Caco-2 (cell line): ENCODE results near the gene FBXL3. TPM values are rescaled to one million over a fixed set of nuclear protein-coding genes. Genes with fewer than 3 reads are reported as not detected.

Experiments
- BruUV-seq: library from RNA; stranded (reverse); fragments of 400-500 nt; replicated peaks from 2 replicates; lab custom pipeline; 2021; lab: Mats Ljungman, UMichigan
- CTCF ChIA-PET: fragments of 300-600 bp; sonication (Branson Sonifier 250); formaldehyde crosslinking; loops from one replicate; lab custom pipeline; 2022; ENCODE audit warnings: antibody characterized with exemption; lab: Charles Lee
- POLR2A ChIA-PET: fragments of 300-600 bp; sonication (Branson Sonifier 250); formaldehyde crosslinking; loops from one replicate; lab custom pipeline; 2022; ENCODE audit warnings: antibody characterized with exemption; lab: Charles Lee
- DNase-seq, 2 experiments: peaks; one replicate each; pipeline versions ENCODE4 v3.0.0 to v3.0.0-alpha.2; 2020 to 2022
- H3K27me3 ChIP-seq: replicated peaks from 2 replicates; pipeline ENCODE4 v1.6.0; 2011; ENCODE audit warnings: low read length; ENCODE audit not compliant: control insufficient read depth, insufficient read depth
- H3K36me3 ChIP-seq: 2 replicates; pipeline ENCODE4 v1.5.1; 2011; ENCODE audit warnings: low read length; ENCODE audit not compliant: control insufficient read depth, insufficient read depth
- H3K4me1 ChIP-seq: fragments of 250-450 bp; sonication (Bioruptor Pico); 2 replicates; pipeline ENCODE4 v1.5.1; 2020; ENCODE audit warnings: mild to moderate bottlenecking
- H3K4me3 ChIP-seq: 2 replicates; pipeline ENCODE4 v1.5.1; 2011; ENCODE audit warnings: low read depth, mild to moderate bottlenecking, control low read depth, low read length
- H3K9me3 ChIP-seq: fragments of 250-450 bp; sonication (Bioruptor Pico); 2 replicates; pipeline ENCODE4 v1.5.1; 2020; ENCODE audit warnings: mild to moderate bottlenecking, moderate library complexity
- H3K27ac Mint-ChIP-seq: one replicate; pipeline ENCODE4 v1.8.0; 2022; ENCODE audit warnings: mixed read lengths; ENCODE audit not compliant: unreplicated experiment
- H3K27me3 Mint-ChIP-seq: one replicate; pipeline ENCODE4 v1.8.0; 2022; ENCODE audit warnings: mixed read lengths; ENCODE audit not compliant: insufficient read depth, unreplicated experiment
- H3K36me3 Mint-ChIP-seq: one replicate; pipeline ENCODE4 v1.8.0; 2022; ENCODE audit warnings: mild to moderate bottlenecking, mixed read lengths; ENCODE audit not compliant: insufficient read depth, unreplicated experiment
- H3K4me1 Mint-ChIP-seq: one replicate; pipeline ENCODE4 v1.8.0; 2022; ENCODE audit warnings: low read depth, mixed read lengths; ENCODE audit not compliant: unreplicated experiment
- H3K4me3 Mint-ChIP-seq: one replicate; pipeline ENCODE4 v1.8.0; 2022; ENCODE audit warnings: mild to moderate bottlenecking, moderate library complexity, mixed read lengths; ENCODE audit not compliant: unreplicated experiment
- H3K9me3 Mint-ChIP-seq: one replicate; pipeline ENCODE4 v1.8.0; 2022; ENCODE audit warnings: mixed read lengths; ENCODE audit not compliant: unreplicated experiment
- intact Hi-C: fragments of 100-400 bp; cut with micrococcal nuclease; formaldehyde crosslinking; loops from one replicate; pipeline ENCODE4 v1.10.0; 2022; ENCODE audit not compliant: unreplicated experiment
- total RNA-seq: library from RNA; stranded (reverse); gene quantifications from 2 replicates; pipeline ENCODE4 v1.2.3, GENCODE V29; 2022
- TF ChIP-seq, protein P1 (sequence below), 2 experiments: fragments of 200-600 bp in 1 of 2; IDR thresholded peaks; 1 replicate in 1 of 2; 2 replicates in 1 of 2; pipeline versions ENCODE4 v1.5.1 to v1.8.0; 2011 to 2022; ENCODE audit warnings: antibody characterized with exemption in 1 of 2, control low read depth in 1 of 2, inconsistent platforms in 1 of 2, low read depth in 1 of 2, low read length in 1 of 2, mild to moderate bottlenecking in 1 of 2, moderate library complexity in 1 of 2; ENCODE audit not compliant: insufficient read depth in 1 of 2, severe bottlenecking in 1 of 2, unreplicated experiment in 1 of 2

The FBXL3 gene
- total RNA-seq, 1 experiment from 2014 or later, result 31.8 TPM

DNA sequence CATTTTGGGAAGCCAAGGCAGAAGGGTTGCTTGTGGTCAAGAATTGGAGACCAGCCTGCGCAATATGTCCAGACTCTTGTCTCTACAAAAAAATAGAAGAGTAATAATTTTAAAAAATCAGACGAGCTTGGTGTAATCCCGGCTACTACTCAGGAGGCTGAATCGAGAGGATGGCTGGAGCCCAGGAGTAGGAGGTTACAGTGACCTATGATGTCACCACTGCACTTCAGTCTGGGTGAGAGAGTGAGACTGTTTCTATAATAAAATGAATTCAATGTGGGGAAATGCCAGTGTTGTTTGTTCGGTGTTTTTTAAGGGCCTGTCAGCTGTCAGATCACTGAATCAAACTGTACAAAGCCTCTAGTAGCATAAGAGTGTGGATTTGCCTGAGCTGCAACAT lies 1.2 kb upstream of the FBXL3 start:
- ChIA-PET CTCF (no interaction called here), POLR2A (interaction anchor here (0.7 to 1.0 kb wide), 2 partner anchors 10 to 15 kb away, joined by 3 to 7 read pairs; no protein-coding TSS in a partner anchor)
- intact Hi-C loops, result no loop called here
- BruUV-seq, result no TSS peak
- Histone ChIP-seq H3K27me3 (no peaks in the 10 kb centered on the region), H3K36me3 (no peaks in the 10 kb centered on the region), H3K4me1 (peaks cover 17% of the 10 kb centered on the region), H3K9me3 (no peaks in the 10 kb centered on the region), H3K4me3 (no peak overlapping the region)
- Mint-ChIP-seq H3K4me3 (peak overlapping the region; percentile 87), H3K4me1 (peaks cover 17% of the 10 kb centered on the region), H3K36me3 (no peaks in the 10 kb centered on the region), H3K9me3 (no peaks in the 10 kb centered on the region), H3K27me3 (peaks cover 3% of the 10 kb centered on the region), H3K27ac (no peak overlapping the region)
- TF ChIP-seq, protein P1, sequence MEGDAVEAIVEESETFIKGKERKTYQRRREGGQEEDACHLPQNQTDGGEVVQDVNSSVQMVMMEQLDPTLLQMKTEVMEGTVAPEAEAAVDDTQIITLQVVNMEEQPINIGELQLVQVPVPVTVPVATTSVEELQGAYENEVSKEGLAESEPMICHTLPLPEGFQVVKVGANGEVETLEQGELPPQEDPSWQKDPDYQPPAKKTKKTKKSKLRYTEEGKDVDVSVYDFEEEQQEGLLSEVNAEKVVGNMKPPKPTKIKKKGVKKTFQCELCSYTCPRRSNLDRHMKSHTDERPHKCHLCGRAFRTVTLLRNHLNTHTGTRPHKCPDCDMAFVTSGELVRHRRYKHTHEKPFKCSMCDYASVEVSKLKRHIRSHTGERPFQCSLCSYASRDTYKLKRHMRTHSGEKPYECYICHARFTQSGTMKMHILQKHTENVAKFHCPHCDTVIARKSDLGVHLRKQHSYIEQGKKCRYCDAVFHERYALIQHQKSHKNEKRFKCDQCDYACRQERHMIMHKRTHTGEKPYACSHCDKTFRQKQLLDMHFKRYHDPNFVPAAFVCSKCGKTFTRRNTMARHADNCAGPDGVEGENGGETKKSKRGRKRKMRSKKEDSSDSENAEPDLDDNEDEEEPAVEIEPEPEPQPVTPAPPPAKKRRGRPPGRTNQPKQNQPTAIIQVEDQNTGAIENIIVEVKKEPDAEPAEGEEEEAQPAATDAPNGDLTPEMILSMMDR (IDR thresholded peaks at IDR 0.05; ENCODE audit: insufficient read depth in 1 of 2, low read depth in 1 of 2, low read length in 1 of 2, severe bottlenecking in 1 of 2, unreplicated experiment in 1 of 2), result no peak
- DNase-seq, result no peak

DNA sequence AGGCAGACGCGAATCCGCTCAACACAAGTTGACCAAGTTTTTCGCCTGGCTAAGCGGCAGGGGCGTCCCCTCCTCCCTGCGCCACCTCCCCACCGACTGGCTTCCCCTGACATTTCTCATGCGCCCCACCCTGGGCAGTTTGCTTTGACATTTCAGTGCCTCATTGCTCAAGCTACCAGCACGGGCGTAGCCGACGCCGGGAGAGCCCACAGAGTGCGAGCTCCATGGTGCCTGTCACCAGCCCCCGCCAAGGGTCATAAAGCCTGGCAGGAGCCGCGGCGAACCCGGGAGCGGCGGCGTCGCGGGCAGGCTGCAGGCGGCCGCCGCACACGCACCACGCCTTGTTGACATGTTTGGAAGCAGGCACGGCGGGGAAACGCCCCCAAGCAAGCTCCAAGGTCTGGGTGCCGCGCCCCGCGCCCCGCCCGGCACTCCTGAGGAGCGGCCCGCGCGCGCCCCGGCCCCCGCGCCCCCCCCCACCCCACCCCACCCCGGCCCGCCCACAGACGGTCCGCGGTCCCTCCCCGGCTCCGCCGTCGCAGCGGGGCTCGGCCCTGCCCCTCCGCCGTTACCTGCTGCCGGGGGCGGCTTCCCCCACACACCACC lies 601 bp downstream of the FBXL3 start:
- peaks cover 20% of the 10 kb centered on the region for H3K4me1 Mint-ChIP-seq
- BruUV-seq, result no TSS peak

DNA sequence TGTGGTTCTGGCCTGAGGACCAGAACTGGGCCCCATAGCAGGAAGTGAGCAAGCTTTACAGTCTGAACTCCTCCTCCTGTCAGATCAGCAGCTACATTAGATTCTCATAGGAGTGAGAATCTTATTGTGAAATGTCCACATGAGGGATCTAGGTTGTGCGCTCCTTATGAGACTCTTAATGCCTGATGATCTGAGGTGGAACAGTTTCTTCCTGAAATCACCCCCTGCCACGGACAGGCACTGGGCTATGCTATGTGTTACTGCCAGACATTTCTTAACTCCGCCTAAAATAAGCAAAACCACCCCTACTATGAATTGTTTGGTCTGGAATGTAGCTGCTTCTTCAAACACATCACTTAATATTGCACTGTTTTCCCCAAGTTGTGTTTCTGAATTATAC lies 4.6 kb downstream of the FBXL3 start:
- intact Hi-C loops, result no loop called here
- no peak overlapping the region for H3K4me3 Mint-ChIP-seq
- no peak overlapping the region for H3K27ac Mint-ChIP-seq
- Histone ChIP-seq H3K4me3 (no peak overlapping the region), H3K4me1 (peaks cover 14% of the 10 kb centered on the region), H3K36me3 (no peaks in the 10 kb centered on the region; the same call in 1 of the 2 replicates), H3K9me3 (no peaks in the 10 kb centered on the region), H3K27me3 (no peaks in the 10 kb centered on the region)
- ChIA-PET CTCF (no interaction called here), POLR2A (no interaction called here)
- H3K27me3 Mint-ChIP-seq, result no peaks in the 10 kb centered on the region
- BruUV-seq, result no TSS peak
- no peaks in the 10 kb centered on the region for H3K9me3 Mint-ChIP-seq
- TF ChIP-seq, protein P1 (IDR thresholded peaks at IDR 0.05; ENCODE audit: insufficient read depth in 1 of 2, low read depth in 1 of 2, low read length in 1 of 2, severe bottlenecking in 1 of 2, unreplicated experiment in 1 of 2), result no peak
- no peak for DNase-seq
- peaks cover 10% of the 10 kb centered on the region for H3K36me3 Mint-ChIP-seq
- H3K4me1 Mint-ChIP-seq, result peaks cover 11% of the 10 kb centered on the region

More for the DNA sequence above, 601 bp downstream of the FBXL3 start:
- Mint-ChIP-seq H3K9me3 (no peaks in the 10 kb centered on the region), H3K36me3 (no peaks in the 10 kb centered on the region), H3K4me3 (peak overlapping the region; percentile 87), H3K27ac (peak overlapping the region; percentile 88), H3K27me3 (no peaks in the 10 kb centered on the region)
- CTCF ChIA-PET, result interaction anchor here (0.6 kb wide), 2 partner anchors 304 to 540 kb away, joined by 3 to 4 read pairs; no protein-coding TSS in a partner anchor
- peak; percentile 83 to 85 for DNase-seq
- no peaks in the 10 kb centered on the region for H3K27me3 ChIP-seq
- intact Hi-C loops, result loop anchor here (2.0 kb wide), 1 partner anchor 300 kb away; the partner anchor contains the start of gene MYCBP2
- H3K4me3 ChIP-seq, result peak overlapping the region; percentile 98
- no peaks in the 10 kb centered on the region; the same call in 1 of the 2 replicates for H3K36me3 ChIP-seq
- peaks cover 22% of the 10 kb centered on the region for H3K4me1 ChIP-seq
- TF ChIP-seq, protein P1 (IDR thresholded peaks at IDR 0.05; ENCODE audit: insufficient read depth in 1 of 2, low read depth in 1 of 2, low read length in 1 of 2, severe bottlenecking in 1 of 2, unreplicated experiment in 1 of 2), result no peak
- POLR2A ChIA-PET, result interaction anchor here (0.6 to 1.3 kb wide), 3 partner anchors 16 to 324 kb away, joined by 4 to 8 read pairs (median 7); no protein-coding TSS in a partner anchor
- no peaks in the 10 kb centered on the region for H3K9me3 ChIP-seq
